HepG2 (cell line): ENCODE measurements around the gene ARMH3. TPM values are rescaled to one million over a fixed set of nuclear protein-coding genes. Genes with fewer than 3 reads are reported as not detected.

Experiments
- ATM ChIP-seq: fragments of 450-650 bp; IDR thresholded peaks from 2 replicates; pipeline ENCODE4 v1.7.1; 2017; ENCODE audit warnings: mild to moderate bottlenecking, borderline replicate concordance
- CBFB ChIP-seq: sonication (generic); formaldehyde crosslinking; IDR thresholded peaks from 2 replicates; pipeline ENCODE4 v1.4.0; 2020; ENCODE audit warnings: missing genetic modification reagents
- CENPBD1 ChIP-seq: sonication (generic); formaldehyde crosslinking; IDR thresholded peaks from 2 replicates; pipeline ENCODE4 v1.8.0; 2022; ENCODE audit warnings: missing genetic modification reagents, low read depth, mild to moderate bottlenecking, borderline replicate concordance
- EHMT2 ChIP-seq: fragments of 200-600 bp; sonication (generic); IDR thresholded peaks from 2 replicates; pipeline ENCODE4 v1.7.0; 2017; ENCODE audit warnings: antibody characterized with exemption, low read depth, low read length, borderline replicate concordance
- HNF4G ChIP-seq, 2 experiments: sonication (generic) in 1 of 2; formaldehyde crosslinking in 1 of 2; IDR thresholded peaks; 2 replicates each; pipeline versions ENCODE4 v1.4.0 to v1.6.1; 2011 to 2020; ENCODE audit warnings: borderline replicate concordance in 2 of 2, low read depth in 2 of 2, mild to moderate bottlenecking in 2 of 2, low read length in 1 of 2, missing genetic modification reagents in 1 of 2, moderate library complexity in 1 of 2
- ISL2 ChIP-seq: sonication (generic); formaldehyde crosslinking; IDR thresholded peaks from 2 replicates; pipeline ENCODE4 v1.5.0; 2020; ENCODE audit warnings: missing genetic modification reagents
- JUN ChIP-seq: sonication (generic); formaldehyde crosslinking; IDR thresholded peaks from 2 replicates; pipeline ENCODE4 v1.4.0; 2020; ENCODE audit warnings: mild to moderate bottlenecking, missing genetic modification reagents
- KLF13 ChIP-seq: sonication (generic); formaldehyde crosslinking; IDR thresholded peaks from 2 replicates; pipeline ENCODE4 v1.4.0; 2020; ENCODE audit warnings: mild to moderate bottlenecking, missing genetic modification reagents
- LCORL ChIP-seq, 2 experiments: fragments of 450-650 bp in 1 of 2; sonication (generic) in 1 of 2; formaldehyde crosslinking in 1 of 2; IDR thresholded peaks; 2 replicates each; pipeline versions ENCODE4 v1.5.0 to v1.6.1; 2017 to 2020; ENCODE audit warnings: antibody characterized with exemption in 1 of 2, missing genetic modification reagents in 1 of 2
- NBN ChIP-seq: fragments of 450-650 bp; conservative IDR thresholded peaks from 2 replicates; pipeline ENCODE4 v1.6.1; 2017
- NFE2 ChIP-seq: sonication (generic); formaldehyde crosslinking; IDR thresholded peaks from 2 replicates; pipeline ENCODE4 v1.4.0; 2020; ENCODE audit warnings: missing genetic modification reagents
- PAX8 ChIP-seq: sonication (generic); formaldehyde crosslinking; IDR thresholded peaks from 2 replicates; pipeline ENCODE4 v1.8.0; 2022; ENCODE audit warnings: mild to moderate bottlenecking, missing genetic modification reagents, borderline replicate concordance
- POGZ ChIP-seq: sonication (generic); formaldehyde crosslinking; IDR thresholded peaks from 2 replicates; pipeline ENCODE4 v1.4.0; 2020; ENCODE audit warnings: mild to moderate bottlenecking, missing genetic modification reagents
- SAFB2 ChIP-seq: sonication (generic); formaldehyde crosslinking; IDR thresholded peaks from 2 replicates; pipeline ENCODE4 v1.5.1; 2020; ENCODE audit warnings: missing genetic modification reagents, low read depth, mild to moderate bottlenecking, borderline replicate concordance
- SNAI1 ChIP-seq: sonication (generic); formaldehyde crosslinking; IDR thresholded peaks from 2 replicates; pipeline ENCODE4 v1.5.0; 2020; ENCODE audit warnings: mild to moderate bottlenecking, missing genetic modification reagents, borderline replicate concordance
- TBL1XR1 ChIP-seq: fragments of 150-350 bp; IDR thresholded peaks from 2 replicates; pipeline ENCODE4 v1.6.1; 2014; ENCODE audit warnings: borderline replicate concordance, low read length; ENCODE audit not compliant: partially characterized antibody
- THRA ChIP-seq: sonication (generic); formaldehyde crosslinking; IDR thresholded peaks from 2 replicates; pipeline ENCODE4 v1.4.0; 2020; ENCODE audit warnings: missing genetic modification reagents, borderline replicate concordance
- ZNF33B ChIP-seq: sonication (generic); formaldehyde crosslinking; IDR thresholded peaks from 2 replicates; pipeline ENCODE4 v1.5.1; 2020; ENCODE audit warnings: mild to moderate bottlenecking, missing genetic modification reagents
- ZNF343 ChIP-seq: sonication (generic); formaldehyde crosslinking; IDR thresholded peaks from 2 replicates; pipeline ENCODE4 v1.4.0; 2020; ENCODE audit warnings: mild to moderate bottlenecking, missing genetic modification reagents
- ZNF550 ChIP-seq: sonication (generic); formaldehyde crosslinking; IDR thresholded peaks from 2 replicates; pipeline ENCODE4 v1.4.0; 2020; ENCODE audit warnings: mild to moderate bottlenecking, missing genetic modification reagents, borderline replicate concordance
- ZNF776 ChIP-seq: sonication (generic); formaldehyde crosslinking; IDR thresholded peaks from 2 replicates; pipeline ENCODE4 v1.4.0; 2020; ENCODE audit warnings: mild to moderate bottlenecking, missing genetic modification reagents
- ZNF788 ChIP-seq: sonication (generic); formaldehyde crosslinking; IDR thresholded peaks from 2 replicates; pipeline ENCODE4 v1.5.0; 2020; ENCODE audit warnings: mild to moderate bottlenecking, missing genetic modification reagents, borderline replicate concordance
- ZZZ3 ChIP-seq: sonication (generic); formaldehyde crosslinking; IDR thresholded peaks from 2 replicates; pipeline ENCODE4 v1.4.0; 2020; ENCODE audit warnings: missing genetic modification reagents, mild to moderate bottlenecking, borderline replicate concordance
- polyA plus RNA-seq, 8 experiments: library from polyadenylated mRNA; depleted of rRNA in 3 of 8; stranded (reverse) in 7 of 8; unstranded in 1 of 8; fragments of >200 nt; fragmentation: Illumina TruSeq in 4 of 8; extraction: Trizol in 4 of 8; gene quantifications; 2 replicates each; pipeline versions ENCODE4 v1.2.1 to v1.2.3, GENCODE V29; 2011 to 2016; ENCODE audit warnings: low read depth in 4 of 8, missing spikeins in 1 of 8, mixed read lengths in 1 of 8; ENCODE audit not compliant: insufficient read depth in 1 of 8
- total RNA-seq, 5 experiments: library from RNA; depleted of rRNA; stranded (reverse); fragments of >200 nt; fragmentation: Illumina TruSeq; extraction: Trizol; gene quantifications; 2 replicates each; pipeline ENCODE4 v1.2.3, GENCODE V29; 2016; ENCODE audit warnings: low read depth in 1 of 5
- TF ChIP-seq, protein P1 (sequence below): sonication (generic); formaldehyde crosslinking; IDR thresholded peaks from 2 replicates; pipeline ENCODE4 v1.8.0; 2022; ENCODE audit warnings: low read depth, missing genetic modification reagents

ARMH3 gene
- total and polyA plus RNA-seq, 2 of the 13 experiments (the other 11 are each of a cell fraction or from before 2014, with no cell fraction given), result 8.4 to 16.9 TPM

DNA sequence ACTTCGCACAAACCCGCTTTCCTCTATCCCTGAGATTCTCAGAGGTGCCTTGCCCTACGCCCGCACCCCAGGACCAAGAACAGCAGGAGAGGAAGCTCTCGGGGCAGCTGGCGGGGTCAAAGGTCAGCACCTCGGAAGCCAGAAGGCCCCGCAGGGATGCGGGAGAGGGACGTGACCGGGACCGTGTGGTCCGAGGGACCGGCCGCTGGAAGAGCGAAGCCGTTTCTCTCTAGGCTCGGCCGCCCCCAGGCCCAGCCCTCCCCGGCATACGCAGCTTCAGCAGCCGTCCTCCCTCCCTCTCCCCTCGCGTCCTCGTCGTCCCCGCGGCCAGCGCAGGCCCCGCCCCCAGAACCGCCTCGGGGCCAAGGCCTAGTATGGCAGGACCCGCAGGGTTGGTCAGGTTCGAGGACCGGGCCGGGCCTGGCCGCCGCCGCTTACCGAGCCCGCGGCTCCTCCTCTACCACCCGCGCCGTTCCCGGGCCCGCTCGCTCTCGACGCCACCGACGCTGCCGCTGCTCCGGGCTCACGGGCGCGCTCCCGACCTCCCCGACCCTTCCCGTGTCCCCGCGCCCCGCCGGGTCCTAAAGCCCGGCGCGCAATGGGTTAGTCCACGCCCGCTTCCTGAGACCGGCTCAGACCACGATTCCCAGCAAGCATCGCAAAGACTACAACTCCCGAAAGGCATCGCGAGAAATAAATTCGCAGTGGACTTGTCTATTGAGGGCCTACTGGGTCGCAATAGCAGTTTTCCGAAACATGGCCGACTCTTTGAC is at the start of gene ARMH3 (continued):
- TF ChIP-seq CENPBD1 (CRISPR knock-in tag) (peak; percentile 33; the same call in 1 of the 2 replicates), JUN (peak; percentile 83), ZNF550 (0 out of 2 replicates have a peak, but pooled peaks have one; percentile 76), THRA (CRISPR knock-in tag) (no peak), PAX8 (CRISPR knock-in tag) (no peak; the same call in 1 of the 2 replicates), ZNF343 (CRISPR knock-in tag) (peak; percentile 91), CBFB (CRISPR knock-in tag) (no peak; the same call in 1 of the 2 replicates), HNF4G (IDR thresholded peaks at IDR 0.05; ENCODE audit: borderline replicate concordance, low read depth, low read length) (0 out of 2 replicates have a peak, but pooled peaks have one; percentile 30), HNF4G (CRISPR knock-in tag; IDR thresholded peaks at IDR 0.05; ENCODE audit: borderline replicate concordance, low read depth) (peak; percentile 74; the same call in 1 of the 2 replicates), NFE2 (CRISPR knock-in tag) (no peak), ZZZ3 (CRISPR knock-in tag) (peak; percentile 26; the same call in 1 of the 2 replicates), SAFB2 (CRISPR knock-in tag) (no peak; the same call in 1 of the 2 replicates), ZNF788 (CRISPR knock-in tag) (peak; percentile 83), TBL1XR1 (peak; percentile 70), SNAI1 (CRISPR knock-in tag) (no peak), KLF13 (peak; percentile 95; the same call in 1 of the 2 replicates), LCORL (IDR thresholded peaks at IDR 0.05) (no peak), LCORL (CRISPR knock-in tag; IDR thresholded peaks at IDR 0.05) (peak; percentile 33), ISL2 (CRISPR knock-in tag) (peak; percentile 72), NBN (no peak), POGZ (CRISPR knock-in tag) (peak; percentile 36; the same call in 1 of the 2 replicates), ZNF33B (no peak; the same call in 1 of the 2 replicates), ATM (no peak), EHMT2 (no peak), ZNF776 (no peak)
- TF ChIP-seq, protein P1, sequence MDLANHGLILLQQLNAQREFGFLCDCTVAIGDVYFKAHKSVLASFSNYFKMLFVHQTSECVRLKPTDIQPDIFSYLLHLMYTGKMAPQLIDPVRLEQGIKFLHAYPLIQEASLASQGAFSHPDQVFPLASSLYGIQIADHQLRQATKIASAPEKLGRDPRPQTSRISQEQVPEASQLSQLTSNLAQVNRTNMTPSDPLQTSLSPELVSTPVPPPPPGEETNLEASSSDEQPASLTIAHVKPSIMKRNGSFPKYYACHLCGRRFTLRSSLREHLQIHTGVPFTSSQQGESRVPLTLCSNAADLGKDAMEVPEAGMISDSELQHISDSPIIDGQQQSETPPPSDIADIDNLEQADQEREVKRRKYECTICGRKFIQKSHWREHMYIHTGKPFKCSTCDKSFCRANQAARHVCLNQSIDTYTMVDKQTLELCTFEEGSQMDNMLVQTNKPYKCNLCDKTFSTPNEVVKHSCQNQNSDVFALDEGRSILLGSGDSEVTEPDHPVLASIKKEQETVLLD (CRISPR knock-in tag), result peak; percentile 97
